NCI-H2029 (cell line): ENCODE data around the gene EXOSC9.
A peak's percentile ranks its signal among the peaks of the same experiment; 100 is the strongest.
"Not testable (repeated sequence)": the region's sequence is repeated elsewhere in the genome, so short reads cannot be mapped to it uniquely, and the experiment has no call there.

Source experiments
- DNase-seq: peaks from one replicate; lab custom pipeline; 2025; lab: John Stamatoyannopoulos, UW

The EXOSC9 gene, protein sequence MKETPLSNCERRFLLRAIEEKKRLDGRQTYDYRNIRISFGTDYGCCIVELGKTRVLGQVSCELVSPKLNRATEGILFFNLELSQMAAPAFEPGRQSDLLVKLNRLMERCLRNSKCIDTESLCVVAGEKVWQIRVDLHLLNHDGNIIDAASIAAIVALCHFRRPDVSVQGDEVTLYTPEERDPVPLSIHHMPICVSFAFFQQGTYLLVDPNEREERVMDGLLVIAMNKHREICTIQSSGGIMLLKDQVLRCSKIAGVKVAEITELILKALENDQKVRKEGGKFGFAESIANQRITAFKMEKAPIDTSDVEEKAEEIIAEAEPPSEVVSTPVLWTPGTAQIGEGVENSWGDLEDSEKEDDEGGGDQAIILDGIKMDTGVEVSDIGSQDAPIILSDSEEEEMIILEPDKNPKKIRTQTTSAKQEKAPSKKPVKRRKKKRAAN

DNA sequence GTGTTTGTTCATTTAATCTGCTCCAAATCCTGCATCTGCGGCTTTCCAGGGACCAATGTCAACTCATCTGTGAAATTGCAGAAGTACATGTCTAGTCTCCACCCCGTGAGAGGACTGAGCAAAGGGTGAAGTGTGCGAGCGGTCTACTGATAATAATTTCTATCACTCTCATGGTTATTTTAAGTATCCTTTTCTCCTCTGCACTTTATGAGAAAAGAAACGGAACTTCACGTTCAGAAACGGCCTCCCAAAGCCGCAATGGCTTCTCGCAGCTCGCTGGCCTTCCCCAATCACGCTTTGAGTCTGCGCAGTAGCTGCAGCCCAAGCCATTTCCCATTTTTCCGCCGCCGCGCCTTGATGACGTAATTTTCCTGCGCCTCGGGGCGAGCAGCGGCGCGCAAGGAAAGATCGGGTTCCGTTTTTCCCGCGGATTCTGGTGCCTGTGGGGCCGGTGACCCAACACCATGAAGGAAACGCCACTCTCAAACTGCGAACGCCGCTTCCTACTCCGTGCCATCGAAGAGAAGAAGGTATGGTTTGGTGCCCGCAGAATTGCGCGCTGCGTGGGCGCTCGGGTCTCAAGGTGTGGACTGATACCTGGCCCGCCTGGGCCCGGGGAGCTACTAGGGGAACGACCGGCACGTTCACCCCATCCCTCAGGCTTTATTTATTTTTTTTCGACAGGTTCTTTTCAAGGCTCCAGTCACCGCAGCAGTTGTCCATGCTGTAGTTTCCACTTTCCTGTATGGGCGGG is at the start of gene EXOSC9:
TSS of gene EXOSC9 (plus strand) at position 363 of the 754 bp plus-strand sequence. CDS start at position 465, 102 bp downstream.
- peak; percentile 88 for DNase-seq

DNA sequence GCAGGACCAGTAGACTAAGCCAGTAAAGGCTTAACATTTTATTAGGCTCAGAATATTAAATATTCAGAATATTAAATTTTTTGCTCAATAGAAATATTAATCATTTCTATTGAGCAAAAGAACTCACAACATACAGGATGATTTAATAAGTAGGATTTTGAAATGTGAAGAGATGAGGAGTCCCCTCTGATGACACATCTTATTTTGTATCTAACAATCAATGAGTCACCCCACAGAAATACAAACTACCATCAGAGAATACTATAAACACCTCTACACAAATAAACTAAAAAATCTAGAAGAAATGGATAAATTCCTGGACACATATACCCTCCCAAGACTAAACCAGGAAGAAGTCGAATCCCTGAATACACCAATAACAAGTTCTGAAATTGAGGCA is 49.0 kb upstream of the EXOSC9 start:
- not testable (repeated sequence) for DNase-seq

DNA sequence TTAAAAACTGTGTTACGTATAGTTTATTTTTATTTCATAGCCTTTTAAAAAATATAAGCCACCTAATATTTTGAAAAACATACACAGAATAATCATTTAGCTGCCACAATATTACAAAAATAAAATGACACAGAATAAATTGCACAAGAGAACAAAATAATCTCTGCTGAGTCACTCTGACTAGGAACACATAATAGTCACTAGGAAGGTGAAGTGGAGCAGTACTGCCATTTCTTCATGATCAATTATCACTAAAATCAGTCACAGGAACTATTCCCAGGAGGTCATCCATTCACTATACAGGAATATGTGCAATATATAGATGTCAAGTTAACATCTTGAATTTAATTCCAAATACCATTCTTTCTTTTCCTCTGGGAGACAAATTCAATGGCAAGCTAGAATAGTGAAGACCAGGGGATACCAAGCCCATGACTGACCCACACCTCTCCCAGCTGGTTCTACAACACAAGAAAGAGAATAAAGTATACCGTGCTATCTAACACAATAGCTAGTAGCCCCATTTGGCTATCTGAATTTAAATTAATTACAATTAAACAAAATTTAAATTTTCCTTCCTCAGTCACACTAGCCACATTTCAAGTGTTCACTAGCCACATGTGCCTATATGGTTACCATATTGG is 42.1 kb upstream of the EXOSC9 start:
- no peak for DNase-seq

DNA sequence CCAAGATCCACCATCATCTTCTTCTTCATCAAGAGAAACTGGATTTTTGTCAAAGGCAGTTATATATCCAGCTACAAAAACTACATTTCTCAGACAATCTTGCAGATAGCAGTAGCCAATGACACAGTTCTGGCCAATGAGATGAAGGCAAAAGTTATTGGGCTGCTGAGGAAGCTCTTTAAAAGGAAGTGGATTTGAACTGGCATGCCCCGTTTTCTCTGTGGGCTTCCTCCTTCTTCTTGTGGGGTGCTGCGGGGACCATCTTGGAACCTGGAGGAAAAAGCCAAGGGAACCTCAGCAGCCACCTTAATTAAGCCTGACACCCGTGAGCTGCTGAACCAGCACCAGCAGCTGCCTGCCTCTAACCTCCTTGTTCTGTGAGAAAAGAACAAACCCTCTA is 40.9 kb upstream of the EXOSC9 start:
- no peak for DNase-seq

DNA sequence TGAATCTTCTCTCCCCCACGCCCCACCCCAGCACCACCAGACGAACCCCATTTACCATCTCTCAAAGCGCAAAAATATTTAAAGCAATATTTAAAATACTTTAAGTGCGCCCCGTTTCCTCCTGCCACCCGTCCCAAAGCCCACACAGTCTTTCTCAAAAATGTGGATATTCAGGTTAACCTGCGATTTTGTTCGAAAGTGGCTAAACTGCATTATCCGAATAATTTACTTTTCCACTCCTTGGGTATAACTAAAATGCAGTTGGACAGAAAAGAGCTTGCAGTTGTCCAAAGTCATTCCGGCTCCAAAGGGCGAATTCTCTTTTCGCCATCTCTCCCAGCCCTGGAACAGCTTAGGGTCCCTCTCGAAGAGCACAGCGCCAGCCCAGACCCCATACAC is 36.8 kb upstream of the EXOSC9 start:
- DNase-seq: no peak

DNA sequence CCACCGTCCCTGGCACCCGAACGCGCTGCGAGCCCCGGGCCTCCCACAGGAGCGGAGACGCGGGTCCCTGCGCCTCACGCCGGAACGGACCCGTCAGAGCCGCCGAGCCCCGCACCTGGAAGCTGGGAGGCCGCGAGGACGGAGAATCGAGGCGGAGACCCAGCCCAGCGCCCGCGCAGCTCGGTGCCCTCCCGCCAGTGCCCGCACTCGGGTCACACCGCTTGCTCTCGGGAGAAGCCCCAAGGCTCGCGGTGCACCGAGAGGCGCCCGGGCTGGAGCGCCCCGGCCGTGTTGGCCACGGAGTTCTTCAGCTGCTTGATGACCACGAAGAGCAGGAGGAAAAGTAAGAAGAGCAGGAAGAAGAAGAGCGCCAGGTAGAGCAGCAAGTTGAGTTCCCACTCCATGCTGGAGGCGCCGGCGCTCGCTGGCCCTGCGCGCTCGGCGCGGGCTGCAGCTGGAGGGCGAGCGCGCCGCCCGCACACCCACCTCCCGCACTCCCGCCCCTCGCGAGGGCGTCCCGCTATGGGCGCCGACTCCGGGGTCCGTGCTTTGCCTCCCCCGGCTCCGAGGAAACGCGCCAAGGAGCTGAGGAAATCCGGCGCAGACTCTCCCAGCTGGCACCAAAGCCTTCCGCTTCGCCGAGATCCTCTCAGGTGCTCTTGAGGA is 36.3 kb upstream of the EXOSC9 start, which contains the start of gene SMIM43:
TSS of gene SMIM43 (minus strand) at position 463 of the 666 bp plus-strand sequence. CDS start at position 404, 59 bp downstream.
- no peak for DNase-seq

DNA sequence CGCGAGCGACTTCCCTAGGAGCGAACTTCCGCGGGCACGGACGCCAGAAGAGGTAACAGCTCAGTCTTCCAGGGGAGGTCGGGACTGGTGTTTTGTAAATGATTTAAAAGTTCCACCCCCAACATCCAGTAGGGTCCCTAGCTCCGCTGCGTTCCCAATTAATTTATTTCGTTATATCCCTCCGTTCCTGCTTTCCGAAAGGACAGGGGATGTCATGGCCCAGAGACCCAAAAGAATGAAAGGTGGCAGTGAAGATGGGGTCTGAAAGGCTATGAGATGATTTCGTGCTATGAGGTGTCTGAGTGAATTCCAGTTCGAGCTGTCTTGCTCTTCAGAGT is 35.8 kb upstream of the EXOSC9 start:
- DNase-seq: no peak

DNA sequence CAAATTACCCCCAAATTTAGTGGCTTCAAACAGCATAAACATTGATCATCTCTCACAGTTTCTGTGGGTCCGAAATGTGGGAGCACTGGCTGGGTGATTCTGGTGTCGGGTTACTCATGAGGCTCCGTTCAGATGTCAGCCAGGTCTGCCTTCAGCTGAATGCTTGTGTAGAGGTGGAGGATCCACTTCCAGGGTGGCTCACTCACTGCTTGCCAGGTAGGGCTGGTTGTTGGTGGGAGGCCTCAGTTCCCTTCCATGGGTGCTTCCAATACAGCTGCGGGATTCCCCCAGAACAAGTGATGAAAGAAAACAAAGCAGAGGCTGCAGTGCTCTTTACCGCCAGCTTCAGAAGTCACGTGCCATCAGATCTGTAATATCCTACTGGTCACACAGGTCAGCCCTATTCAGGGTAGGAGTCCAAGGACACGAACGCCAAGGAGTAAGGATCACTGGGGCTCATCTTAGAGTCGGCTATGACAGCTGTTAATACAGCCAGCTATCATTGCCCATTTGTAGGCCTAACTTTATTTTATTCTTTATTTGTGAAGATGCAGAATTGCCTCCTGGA is 35.1 kb upstream of the EXOSC9 start:
- DNase-seq: no peak

DNA sequence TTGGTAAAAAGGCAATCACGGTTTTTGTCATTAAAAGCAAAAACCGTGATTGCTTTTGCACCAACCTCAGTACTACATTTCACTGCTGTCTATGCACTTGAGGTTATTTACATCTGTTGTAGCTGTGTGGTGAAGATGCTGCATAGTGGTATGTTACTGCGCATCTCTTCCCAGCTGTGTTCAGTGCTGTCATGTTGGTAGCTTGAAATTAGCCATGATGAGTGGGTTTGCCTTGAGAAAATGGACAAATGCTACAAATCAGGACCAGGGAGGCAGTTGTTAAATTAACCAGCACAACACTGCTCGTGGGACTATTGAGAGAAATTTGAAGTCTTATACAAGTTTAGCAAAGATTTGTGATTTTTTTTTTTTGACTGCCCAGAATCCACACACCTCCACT is 34.0 kb upstream of the EXOSC9 start:
- DNase-seq: no peak

DNA sequence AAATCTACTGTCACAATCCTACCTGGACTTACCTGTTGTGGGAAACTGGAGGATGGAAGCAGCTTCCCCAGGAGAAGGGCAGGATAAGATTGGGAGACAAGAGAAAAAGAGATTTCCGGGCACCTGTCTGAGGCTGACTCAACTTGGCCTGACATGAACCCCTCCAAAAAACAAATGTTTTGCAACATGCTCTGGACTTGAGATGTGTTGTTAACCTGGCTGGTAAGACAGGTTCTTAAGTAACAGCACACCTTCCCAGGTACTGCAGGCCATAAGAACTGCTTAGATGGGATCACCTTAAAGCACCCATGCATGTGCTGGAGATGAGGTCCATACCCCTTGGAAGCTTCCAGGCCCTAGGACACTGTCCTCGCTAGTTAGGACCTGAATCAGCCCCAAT is 31.8 kb upstream of the EXOSC9 start:
- no peak for DNase-seq

DNA sequence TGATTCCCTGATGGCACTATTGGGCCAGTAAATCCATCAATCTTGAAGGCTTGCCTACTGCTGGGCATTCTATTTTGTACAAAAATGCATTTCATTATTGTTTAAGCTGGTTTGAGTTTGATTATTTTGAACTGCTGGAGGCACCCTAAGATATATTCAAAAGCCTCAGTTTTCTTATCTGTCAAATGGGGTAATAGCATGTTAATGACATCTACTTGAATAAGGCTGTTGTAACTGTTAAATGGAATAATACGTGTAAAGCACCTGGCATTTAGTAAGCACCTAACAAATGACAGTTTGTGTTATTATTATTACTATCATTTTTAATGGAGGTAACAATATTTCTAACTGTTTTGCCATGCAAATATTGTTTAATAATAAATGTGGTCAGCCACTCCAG is 29.3 kb upstream of the EXOSC9 start:
- DNase-seq: no peak

DNA sequence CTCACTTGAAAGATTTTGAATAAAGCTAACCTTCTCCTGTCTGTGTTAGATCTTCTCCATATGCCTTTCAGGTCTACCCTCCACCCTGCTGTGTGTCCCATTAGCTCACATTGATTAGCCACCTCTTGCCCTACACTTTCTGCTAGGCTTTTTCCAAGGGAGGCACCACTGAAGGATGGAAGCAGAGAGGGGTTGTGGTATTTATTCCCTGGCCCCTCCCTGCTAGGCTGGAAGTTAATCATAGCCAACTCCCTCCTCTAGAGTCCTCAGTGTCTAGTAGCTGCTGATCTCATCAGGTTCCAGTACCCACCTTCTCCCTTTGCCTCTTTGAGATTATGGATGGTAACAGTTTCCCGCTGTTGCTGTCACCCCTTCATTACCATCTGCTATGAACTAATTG is 27.2 kb upstream of the EXOSC9 start:
- no peak for DNase-seq

DNA sequence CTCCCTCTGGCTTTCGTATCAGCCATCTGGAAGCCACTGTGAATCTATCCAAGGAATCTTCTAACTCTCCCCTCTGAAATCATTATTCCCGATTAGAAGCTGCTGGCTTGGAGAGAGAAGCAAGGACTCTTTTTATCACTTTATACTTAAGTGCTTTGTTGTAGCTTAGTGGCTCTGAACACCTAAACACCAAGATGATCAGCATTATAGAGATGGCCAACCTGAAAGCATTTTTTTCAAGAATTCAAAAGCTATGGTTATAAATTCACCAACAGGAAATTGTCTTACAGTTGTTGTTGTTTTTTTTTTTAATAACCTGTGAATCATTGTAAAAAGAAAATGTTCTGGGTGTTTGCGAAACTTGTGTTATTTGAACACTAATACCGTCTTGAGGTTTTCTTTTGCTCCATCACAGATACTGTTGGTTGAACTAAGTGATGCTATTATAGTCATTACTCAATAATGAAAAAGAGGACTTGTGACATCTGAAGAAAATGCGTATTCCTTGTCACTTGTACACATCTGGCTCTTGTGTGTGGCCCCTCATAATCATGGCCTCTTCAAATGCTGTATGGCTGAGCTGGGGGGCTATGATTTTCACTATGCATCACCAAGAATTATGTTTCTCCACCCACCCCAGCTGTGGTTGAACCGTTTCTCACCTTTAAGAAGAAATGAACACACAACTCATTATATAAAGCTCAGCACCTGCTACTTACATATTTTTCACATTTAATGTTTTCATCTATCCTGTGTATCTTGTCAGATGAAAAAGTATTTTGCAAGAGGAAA is 24.3 kb upstream of the EXOSC9 start:
- no peak for DNase-seq

DNA sequence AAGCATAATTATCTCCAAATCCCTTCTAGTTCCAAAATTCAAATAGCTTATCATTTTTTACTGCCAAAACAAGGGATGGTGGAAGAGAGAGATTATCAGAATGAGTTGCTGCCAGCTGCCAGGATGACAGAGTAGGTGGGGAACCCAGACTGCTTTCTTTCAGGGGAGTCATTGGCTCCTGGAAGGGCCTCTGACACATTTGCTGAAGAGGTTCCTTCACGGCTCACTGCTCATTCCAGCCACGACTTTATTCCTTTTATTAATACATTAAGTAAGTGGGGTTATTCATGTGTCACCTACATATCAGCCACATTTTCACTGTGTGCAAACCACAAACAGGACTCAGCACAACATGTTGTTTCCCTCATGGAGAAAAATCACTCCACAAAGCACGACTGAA is 23.5 kb upstream of the EXOSC9 start:
- no peak for DNase-seq

DNA sequence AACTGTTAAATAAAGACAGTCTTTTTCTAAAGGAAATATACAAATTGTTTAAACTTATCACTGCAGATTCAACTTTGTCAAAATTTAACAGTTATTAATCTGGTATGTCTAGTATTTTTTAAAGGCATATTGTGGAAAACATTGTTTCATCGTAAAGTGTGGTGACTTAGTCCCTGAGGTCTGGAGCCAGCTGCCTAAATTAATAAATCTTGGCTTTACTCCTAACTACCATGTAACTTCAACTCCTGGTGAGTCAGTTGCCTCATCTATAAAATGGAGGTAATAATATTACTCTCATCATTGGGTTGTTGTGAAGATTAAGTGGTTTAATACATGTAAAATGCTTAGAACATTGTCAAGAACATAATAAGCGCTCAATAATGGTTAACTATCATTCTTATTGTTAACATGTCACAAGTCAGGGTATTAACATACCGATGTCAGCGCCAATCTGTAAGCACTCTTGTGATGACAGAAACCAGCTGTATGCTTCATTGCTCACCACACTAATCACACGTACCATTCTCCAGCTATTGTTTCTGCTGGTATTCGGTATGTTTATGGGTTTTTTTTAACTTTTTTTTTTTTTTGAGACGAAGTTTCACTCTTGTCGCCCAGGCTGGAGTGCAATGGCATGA is 22.0 kb upstream of the EXOSC9 start:
- DNase-seq: no peak

DNA sequence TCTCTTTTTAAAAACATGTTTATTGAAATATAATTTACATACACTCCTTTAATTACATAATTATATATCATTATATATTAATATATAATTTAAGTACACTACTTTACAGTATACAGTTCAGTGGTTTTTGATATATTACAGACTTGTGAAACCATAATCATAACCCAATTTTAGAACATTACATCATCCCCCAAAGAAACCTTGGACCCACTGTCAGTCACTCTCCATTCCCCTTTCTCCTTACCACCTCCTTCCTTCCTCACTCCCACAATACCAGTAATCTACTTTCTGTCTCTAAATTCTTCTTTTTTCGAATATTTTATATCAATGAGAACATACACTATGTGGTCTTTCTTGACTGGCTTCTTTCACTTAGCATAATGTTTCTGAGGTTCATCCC is 17.9 kb upstream of the EXOSC9 start:
- DNase-seq: no peak

DNA sequence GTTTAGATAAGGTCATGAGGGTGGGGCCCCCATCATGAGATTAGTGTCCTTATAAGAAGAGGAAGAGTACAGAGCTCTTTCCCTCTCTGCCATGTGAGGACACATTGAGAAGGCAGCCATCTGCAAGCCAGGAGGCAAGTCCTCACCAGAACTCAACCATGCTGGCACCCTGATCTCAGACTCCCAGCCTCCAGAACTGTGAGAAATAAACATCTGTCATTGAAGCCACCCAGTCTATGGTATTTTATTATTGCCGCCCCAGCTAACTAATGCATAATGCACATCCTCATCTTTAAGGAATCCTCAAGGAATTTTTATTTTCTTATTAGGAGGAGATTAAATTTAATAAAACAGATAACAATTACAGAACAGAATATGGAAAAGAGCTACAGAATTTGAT is 16.7 kb upstream of the EXOSC9 start:
- no peak for DNase-seq

DNA sequence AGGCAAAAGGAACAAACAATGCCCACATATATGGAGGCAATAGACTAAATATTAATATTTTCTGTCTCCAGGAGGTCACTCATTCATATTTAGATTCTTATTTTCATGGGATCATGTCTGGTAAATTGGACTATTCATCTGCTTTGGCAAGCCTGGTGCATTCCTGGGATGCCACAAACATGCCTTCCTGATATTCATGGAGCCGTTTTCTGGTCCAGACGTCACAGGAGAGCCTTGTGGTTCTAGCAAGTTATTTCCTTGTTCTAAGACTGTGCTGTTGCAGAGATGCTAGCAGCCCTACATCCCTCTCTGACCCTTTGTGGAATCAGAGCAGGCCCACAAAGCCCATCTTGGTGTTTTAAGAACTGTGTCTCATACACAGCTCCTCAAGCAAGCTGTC is 16.1 kb upstream of the EXOSC9 start:
- DNase-seq: no peak

DNA sequence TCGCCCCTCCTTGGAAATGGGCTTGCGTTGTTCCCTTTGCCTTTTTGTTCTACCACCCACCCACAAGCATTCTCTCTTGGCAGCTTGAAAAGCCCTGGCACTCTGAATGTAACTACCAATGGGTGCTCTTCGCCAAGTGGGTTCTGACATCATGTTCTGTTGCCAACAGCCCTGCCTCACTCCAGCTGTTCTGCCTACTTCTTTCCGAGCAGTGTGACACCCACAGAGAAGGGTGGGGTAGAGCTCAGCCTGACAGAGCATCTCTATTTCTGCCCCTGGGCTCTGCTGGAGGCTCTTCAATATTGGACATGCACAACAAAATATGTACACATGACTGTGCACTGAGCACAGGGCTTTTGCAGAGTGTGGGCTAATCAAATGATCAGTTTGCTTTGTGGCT is 15.6 kb upstream of the EXOSC9 start:
- no peak for DNase-seq

DNA sequence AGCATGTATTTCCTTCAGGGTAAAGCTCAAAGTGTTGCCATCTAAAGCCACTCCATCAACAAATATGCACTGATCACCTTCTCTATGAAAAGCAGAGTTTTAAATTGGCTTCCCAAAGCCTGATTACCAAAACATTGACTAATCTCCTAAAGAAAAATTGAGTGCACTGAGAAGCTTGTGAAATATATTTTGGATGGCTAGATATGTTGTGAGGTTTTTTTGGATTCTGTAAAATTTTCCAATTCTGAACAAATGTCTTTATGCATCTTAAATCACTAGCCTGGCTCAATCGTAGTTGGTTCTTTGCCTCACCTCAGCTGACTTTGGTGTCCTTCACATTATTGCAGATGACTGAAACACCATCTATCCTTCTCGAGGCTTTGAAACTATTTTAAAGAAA is 14.9 kb upstream of the EXOSC9 start:
- no peak for DNase-seq

DNA sequence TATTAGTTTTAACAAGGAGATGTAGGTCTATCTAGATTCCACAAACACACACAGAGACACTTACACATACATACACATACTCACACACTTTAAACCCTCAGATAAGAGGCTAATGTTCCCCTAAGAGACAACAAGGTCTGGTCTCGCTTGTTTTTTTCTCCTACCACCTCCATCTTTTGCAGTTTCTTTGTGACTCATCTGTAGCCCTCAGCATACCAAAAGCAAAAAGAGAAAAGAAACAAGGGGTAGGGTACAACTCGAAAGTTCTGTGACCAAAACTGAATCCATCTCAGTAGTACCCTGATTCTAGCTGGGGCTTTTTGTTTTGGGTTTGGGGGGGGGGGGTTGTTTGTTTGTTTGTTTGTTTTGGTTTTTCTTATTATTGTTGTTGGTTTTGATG is 12.2 kb upstream of the EXOSC9 start:
- no peak for DNase-seq
